Islet precursor cell (in vitro differentiated cells): Measurements from ENCODE around the gene ZBTB7C.

Source experiments
- DNase-seq: peaks from one replicate; pipeline ENCODE4 v3.0.0-alpha.2; 2018

Gene ZBTB7C

DNA sequence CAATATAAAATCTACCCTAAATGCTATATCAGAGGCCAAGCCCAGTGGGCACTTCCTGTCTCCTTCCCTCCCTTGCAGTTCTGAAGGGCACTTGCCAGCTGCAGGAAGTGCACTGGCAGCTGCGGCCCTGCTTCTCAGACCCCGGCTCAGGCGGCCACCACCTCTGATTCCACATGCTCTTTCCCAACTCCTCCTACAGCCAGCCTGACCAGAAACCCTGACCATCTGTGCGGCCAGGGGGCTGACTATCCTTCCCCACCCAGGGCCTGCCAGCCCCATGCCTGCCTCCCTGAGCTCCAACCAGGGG lies 88.6 kb downstream of the ZBTB7C start:
- DNase-seq, result no peak

DNA sequence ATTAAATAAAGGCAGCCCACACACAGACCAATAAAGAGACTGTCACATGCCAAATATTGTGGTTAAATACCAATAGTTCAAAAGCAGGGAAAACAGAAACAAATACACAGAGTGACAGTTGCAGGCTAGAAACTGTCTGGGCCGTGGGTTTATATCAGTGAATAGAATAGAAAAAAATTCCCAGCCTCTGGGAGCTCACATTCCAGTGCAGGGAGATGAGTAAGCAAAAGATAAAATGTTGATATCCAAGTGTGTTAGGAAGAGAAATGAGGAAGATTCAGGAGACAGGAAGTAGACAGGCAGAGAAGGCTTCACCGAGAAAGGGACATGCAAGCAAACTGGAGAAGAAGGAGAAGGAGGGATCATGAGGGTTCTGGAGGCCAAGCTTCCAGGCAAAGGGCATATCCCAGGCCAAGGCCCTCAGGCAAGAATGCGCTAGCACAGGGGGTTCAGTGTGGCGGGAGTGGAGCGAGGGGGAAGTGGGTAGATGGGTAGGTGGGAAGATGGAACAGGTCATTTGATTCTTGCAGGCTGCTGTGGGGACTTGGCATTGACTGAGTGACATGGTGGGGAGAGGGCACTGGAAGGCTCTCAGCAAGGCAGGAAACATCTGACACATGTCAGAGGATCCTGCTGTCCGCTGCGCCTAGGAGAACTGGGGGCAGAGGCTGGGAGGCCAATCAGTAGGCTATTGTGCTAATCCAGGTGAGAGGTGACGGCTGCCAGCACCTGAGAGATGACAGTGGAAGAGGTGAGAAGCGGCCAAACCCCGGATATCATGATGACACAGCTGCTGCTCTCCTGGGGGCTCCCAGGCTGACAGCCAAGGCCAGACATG lies 89.2 kb downstream of the ZBTB7C start:
- DNase-seq, result no peak

DNA sequence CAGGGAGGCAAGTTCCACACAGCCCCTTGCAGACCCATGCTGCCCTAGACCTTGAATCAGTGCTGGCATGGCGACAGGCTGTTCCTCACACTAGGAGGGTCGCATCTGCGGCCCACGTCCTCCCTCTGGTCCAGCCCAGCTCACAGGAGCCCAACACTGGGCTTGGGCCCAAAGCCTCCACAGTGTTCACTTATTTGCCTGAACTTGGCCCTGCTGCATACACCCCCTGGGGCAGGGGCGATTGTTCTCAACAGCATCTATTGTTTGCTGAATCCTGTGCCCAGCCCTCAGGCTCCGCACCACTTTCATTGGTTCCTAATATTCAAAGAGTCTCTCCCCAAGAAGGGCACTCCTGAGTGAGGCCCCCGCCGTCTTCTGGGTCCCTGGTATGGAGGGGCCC lies 90.7 kb downstream of the ZBTB7C start:
- DNase-seq, result no peak

DNA sequence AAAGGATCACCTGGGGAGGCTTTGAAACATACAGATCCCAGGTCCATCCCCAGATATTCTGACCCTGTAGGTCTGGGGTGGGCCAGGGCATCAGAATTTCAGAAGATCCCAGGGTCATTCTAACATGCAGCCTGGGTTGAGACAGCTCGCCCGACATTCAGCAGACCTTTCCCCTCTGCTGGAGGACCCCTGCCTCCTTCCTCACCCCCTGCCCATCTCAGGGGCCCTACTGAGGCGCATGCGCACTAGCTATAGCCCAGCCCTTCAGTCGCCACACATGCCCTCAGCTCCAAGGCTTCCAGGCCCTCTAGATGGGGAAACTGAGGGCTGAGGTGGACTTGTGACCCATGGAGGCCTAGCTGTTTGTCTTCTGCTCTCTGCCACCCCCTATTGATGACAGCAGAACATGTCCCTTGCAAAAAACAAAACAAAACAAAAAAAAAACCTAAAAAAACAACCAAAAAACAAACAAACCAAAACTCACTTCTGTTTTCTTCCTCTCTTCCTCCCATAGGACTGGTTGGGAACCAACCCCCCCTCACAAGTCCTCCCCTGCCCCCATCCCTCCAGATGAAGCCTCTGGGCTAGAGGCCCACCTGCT lies 91.3 kb downstream of the ZBTB7C start:
- no peak for DNase-seq

DNA sequence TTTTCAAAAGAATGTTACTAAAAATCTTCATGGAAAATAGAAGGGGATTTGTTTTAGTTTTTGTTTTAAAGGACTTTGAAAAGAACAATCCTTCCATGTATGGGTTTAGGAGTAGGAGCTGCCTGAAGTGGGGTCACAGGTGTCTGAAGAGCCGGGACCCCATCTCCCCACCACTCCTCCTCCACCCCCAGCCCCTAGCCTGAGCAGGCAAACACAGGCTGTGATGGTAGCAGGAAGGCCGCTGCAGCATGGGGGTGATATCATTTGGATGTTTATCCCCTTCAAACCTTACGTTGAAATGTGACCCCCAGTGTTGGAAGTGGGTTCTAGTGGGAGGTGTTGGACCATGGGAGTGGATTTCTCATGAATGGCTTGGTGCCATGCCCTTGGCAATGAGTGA lies 93.0 kb downstream of the ZBTB7C start:
- DNase-seq, result no peak

DNA sequence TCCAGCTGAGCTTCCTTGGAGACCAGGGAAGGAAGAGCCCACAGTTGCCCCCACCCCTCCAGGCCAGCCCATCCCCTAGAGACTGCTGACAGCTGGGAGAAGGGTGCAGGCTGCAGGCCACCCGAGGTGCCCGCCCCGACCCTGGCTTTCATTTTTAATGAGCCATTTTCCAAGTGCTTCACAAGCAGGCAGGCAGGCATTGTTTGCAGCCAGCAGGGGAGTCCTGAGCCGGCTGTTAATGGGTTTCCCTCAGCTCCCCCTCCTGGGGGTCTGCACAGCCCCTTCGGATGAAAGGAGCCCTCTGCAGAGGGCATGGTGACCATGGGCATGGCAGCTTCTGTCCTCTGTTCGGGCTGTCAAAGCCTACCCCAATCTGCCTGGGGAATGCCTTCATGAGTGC lies 94.5 kb downstream of the ZBTB7C start:
- no peak for DNase-seq

DNA sequence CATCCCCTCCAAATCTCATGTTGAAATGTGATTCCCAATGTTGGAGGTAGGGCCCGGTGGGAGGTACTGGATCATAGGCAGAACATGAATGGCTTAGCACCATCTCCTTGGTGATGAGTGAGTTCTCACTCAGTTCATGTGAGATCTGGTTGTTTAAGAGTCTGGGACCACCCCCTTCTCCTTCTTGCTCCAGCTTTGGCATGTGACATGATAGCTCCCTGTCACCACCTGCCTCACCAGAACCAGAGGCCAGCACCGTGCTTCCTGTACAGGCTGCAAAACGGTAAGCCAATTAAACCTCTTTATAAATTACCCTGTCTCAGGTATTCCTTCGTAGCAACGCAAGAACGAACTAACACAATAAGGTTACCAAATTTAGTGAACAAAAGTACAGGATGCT lies 95.4 kb downstream of the ZBTB7C start:
- no peak for DNase-seq

DNA sequence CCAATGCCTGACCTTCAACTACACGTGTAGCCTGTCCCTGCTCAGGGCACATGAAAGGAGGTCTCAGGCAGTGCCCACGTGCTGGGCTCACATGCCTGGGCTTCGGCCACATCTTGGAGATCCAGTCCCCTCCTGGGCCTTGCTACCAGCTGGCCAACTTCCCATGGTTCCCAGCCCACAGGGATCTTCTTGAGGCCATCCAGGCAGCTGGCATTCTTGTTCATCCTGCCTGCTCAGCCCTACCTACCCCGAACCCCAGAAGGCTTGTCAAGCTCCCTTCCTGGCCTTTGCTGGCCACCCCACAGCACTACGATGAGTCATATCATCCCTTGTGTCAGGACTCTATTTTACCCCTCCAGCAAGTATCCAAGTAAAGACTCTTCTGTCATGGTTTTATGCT lies 97.1 kb downstream of the ZBTB7C start:
- no peak for DNase-seq

DNA sequence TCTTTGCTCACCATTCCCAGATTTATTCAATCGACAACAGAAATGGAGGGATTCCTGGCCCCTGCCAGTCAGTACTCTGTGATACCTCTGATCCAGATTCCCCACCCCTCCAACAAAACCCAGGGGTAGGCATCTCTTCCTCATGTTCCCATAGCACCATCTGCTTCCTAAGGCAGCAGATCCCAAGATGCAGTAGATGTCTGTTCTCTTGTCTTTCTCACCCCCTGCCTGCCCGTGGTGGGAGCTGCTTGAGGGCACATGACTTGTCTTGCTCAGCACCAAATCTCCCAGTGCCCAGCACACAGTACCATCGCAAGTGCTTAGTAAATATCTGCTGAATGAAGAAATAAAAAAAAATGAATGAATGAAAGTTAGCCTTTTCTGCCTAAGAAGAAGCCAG lies 98.2 kb downstream of the ZBTB7C start:
- DNase-seq, result no peak

DNA sequence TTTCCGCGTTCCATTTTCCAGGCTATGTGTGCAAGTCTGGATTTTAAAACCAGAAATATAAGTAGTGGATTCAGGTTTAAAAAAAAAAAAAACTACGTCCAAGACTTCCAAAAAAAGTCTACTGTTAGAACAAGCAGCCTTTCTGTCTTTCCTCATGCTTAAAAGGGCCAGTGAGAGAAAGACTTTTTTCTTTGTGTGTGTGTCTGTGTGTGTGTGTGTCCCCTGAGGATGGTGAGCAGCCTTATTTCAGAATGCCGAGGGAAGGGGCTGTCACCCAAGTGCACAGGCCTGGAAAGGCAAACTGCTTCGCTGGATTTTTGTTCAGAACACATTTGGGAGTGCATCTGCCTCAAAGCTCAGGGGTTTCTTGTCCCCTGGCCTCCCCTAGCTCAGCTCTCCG lies 98.8 kb downstream of the ZBTB7C start:
- no peak for DNase-seq

DNA sequence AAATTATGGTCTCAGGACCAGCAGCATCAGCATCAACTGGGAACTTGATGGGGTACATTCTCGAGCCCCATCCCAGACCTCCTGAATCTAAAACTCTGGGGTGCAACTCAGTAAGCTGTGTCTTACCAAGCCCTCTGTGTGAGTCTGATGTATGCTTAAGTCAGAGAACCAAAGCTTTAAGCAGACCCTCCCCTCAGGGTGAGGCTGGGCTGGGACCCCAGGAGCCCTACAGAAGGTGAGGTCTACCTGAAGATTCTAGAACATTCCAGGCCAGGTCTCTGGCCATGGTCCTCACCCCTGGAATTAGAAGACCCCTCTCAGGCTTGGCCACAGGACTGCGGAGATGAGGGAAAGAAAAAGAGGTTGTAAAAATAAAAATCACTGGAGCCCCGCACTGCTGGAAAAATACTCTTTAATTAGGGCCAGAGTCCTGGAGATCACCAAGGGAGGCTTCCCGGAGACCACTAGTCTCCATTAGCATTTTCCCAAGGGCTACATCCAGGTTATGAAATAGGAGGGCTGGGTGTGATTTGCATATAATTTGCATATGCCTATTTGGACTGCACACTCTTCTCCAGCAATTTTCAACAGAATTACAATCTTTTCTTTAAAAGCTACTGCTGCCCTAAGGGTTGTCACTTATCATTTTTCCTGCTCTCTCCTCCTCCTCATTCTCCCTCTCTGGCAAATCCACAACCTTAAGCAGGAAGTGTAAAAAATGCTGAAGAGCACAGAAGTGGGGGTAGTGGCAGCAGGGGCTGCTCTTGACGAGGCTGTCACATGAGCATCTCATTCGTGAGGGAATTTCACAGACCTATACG lies 100.2 kb downstream of the ZBTB7C start:
- DNase-seq, result no peak

DNA sequence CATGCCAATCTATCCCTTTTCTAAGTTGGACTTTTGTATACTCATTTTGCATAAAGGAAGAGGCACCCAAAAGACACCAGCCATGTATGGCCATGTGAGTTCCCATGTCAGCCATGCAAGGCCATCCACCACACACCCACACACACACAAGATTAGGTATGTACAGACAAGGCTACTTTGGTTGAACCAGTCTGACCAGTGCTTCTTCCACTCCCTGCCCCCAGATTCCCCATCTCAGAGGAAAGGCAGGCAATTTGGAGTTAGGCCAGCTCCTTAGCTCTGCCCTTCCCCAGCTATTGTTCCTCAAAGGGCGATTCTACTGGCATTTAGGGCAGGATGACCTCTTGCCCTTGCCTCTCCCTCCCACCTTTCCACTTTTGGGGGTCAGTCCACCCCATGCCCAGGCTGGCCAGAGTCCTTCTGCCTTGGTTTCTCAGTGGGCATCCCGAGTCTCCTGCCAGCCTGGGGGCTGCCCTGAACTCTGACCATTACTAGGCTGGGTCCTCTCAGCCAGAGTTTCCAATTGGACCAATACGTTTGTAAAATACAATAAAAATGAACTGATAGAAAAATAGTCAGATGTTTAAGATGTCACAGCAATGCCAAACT lies 101.1 kb downstream of the ZBTB7C start:
- DNase-seq, result peak; percentile 71

DNA sequence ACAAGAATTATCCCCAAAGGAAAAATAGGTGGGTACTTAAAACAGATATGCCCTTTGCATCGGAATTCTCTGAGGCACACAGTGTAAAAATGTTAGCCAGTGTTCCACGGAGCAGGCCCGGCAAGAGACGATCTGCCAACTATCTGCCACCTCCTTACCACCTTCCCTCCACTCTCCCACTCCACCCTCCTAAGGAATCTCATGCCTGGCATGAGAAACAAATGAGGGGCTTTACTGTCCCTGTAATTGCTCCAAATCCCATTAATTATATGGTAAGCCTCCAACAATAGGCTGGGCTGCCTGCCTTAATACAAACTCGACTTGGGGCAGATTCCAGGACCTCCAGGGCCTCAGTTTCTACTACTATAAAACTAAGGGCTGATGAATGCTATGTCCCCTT lies 102.3 kb downstream of the ZBTB7C start:
- DNase-seq, result peak; percentile 19

DNA sequence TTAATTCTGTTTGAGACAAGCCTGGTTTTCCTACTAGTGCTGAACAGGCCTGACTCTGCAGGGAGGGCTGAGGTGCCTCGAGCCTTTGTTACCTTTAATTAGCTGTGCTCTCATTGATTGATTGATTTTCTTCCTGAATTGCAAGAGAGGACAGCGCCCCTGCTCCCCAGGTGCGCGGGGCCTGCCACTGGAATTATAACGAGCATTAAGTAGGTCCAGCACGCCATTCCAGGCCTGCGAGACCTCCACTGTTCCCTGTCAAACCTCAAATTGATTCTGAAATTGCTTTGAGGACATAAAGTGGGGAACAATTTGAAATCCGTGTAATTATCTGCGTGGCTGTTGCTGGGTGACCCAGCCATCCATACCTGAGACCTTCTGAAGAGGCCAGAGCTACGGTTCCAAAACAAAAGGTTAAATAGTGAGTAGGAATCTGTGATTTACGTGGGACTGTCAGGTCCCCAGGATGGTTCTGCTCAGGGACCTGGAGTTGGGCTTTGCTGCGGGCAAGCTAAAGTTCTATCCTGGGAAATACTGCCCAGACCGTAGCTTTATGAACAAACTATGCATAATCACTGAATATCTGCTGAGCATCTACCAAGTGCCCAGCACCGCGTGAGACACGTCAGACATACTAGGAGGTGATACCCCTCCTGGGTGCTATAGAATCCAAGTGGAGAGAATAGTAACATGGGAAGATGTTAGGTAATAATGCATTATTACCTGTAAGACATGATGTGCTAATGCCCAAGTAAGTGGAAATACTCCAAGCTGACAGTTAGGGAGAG lies 104.1 kb downstream of the ZBTB7C start:
- peak; percentile 52 for DNase-seq

DNA sequence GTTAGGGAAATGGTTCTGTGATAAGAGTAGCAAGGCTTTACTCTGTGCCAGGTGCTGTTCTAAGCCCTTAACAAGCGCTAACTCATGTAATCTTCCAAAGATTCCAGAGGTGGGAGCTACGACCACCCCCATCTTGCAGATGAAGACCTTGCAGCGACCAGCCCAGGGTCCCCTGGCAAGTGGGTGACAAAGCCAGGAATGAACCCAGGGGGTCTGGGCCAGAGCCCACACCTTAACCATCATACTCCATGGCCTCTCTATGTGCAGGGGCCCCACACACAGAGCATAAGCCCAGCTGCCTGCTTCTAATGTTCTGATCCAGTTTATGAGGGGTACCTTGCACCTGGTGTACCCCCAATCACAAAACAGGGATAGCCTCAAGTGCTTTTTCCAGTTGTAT lies 105.3 kb downstream of the ZBTB7C start:
- peak; percentile 34 for DNase-seq

DNA sequence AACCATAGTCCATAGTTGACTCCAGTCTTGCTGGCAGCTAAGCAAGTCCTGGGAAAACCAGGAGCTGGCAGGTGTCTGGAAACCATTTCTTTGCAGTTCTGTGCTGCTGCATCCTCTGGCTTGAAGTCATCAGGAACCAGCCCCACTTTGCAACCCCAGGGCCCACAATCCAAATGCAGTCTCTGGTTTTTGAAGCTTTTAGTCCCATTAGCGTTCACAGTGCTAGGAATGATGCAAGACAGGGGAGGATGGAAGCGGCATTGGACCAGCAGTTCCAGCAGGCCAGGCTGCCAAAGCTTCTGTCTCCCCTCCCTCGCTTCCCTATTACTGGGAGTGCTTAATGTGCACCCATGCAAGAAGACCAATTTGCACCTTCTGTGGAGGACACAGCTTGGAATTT lies 106.4 kb downstream of the ZBTB7C start:
- peak; percentile 52 for DNase-seq

DNA sequence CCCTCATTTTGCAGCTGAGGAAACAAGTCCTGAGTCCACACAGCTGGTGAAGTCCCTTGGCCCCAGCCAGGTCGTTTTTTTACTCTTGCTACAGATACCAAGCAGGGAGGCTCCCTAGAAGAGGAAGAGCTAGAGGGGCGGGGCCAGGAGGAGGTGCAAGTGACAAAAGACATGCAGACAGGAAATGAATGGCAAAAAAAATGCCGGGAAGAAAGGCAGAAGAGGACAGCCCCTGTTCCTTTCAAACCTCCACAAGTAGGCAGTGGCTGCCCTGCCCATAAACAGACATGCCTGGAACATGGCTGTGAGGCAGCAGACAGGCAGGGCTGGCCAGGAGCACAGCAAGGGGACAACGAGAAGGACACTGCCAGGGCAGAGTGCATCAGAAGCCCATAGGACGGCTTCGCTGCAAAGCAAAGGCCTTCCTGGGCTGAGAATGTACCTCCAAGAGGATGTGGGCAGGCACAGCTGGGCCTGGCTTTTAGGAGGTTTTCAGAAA lies 108.7 kb downstream of the ZBTB7C start:
- DNase-seq, result peak; percentile 85

DNA sequence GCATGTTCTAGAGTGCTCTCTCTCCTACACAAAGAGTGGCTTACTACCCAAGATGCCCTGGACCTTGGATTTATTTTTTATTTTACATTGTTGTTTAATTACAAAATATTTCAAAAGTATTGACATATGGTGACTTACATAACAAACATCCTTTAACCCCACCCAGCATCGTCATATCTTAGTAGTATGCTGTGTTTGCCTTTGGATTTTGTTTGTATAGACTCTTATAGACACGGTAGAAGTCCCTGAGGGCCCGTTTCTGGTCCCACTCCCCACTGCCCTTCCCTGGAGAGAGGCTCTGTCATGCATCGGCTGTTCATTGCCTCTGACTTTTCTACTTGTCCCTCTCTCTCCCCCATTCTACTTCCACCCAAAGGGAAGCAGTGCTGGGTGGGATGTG lies 112.0 kb downstream of the ZBTB7C start:
- peak; percentile 26 for DNase-seq

DNA sequence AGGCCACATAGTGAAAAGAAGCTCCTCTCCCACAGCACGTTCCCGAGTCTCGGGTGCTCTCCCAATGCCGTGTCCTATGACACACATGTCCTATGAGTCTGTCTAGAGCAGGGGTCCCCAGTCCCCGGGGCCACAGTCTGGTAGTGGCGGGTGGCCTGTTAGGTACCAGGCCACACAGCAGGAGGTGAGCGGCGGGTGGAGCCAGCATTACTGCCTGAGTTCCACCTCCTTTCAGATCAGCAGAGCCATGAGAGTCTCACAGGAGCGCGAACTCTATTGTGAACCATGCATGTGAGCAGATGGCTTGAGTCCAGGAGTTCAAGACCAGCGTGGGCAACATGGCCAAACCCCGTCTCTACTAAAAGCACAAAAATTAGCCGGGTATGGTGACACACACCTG lies 112.6 kb downstream of the ZBTB7C start:
- DNase-seq, result peak; percentile 40

DNA sequence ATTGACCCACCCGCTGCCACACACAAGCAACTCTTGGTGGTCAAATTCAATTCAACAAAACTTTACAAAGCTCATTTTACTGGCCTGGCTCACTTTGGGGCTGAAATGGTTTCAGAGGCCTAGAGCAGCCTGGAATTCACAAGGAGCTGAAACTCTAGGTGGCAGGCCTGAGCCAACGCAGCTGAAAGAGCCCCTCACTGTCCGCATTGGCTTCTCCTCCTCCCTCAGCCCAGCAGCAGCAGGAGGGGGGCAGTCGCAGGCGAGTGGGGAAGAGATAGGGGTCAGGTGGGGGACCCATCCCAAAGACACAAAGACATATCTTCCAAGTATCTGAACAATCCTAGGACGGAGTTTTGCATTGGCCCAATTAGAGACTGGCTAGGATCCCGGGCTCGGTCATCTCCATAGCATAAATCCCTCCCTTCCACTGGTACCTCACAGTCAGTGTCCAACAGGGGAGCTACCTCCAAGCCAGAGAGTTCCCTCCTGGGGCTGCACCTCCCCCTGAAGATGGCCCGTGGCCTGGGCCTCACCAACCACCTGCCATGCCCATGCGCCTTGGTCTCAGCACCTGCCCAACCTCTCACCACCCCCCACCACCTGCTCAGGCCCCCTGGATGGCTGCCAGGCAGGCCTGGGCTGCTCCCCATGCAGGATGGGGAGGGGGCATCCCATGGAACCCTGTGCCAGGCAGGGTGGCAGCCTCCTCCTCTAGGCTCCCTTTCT lies 113.4 kb downstream of the ZBTB7C start:
- peak; percentile 74 for DNase-seq

DNA sequence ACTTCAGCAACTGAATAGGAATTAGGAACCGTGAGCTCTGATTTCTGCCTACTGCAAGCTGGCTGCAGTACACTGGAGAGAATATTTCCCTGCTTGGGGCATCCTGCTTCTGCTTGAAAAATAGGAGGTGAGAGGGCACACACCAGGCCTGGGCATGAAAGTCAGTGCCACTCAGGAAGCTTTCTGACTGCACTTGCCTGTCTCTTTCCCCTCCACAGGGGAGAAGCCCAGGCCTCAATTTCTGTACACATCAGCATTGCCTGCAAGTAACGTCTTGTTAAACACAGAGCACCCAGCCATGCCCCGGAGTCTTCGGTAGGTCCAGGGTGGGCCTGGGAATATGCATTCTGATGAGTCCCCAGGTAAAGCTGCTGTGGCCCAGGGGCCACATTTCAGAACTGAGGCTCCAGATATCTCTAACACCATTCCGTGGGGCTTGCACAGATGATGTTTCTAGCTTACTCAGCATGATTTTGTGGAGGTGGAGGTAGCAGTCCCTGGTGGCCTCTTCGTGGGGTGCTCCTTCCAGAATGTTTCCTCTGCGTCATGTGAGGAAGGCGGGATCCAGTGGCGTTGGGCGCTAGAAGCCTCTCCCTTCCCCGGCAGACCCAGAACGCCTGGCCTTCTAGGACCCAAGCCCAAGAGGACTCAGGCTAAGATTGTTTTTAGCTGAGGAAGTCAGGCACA lies 114.1 kb downstream of the ZBTB7C start:
- DNase-seq, result peak; percentile 43
